ENCODE measurements around the gene RWDD3.

Gene RWDD3

DNA sequence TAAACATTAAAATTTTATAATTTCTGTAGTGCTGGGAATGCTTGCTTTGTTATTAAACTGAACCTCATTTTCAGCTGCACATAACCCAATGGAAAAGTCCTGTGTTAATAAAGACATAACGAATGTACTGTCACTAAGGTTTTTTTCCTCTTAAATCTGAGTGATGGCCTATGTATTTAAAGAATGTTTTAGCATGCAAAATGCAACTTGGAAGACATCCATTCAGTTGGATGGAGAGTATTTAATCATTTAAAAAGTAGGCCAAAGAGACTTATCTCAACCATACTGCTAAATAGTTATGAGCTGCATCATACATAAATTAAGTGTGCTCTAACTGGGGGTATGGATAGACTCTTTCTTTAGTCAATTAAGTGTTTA is 48.5 kb downstream of the RWDD3 start:
- H3K9ac ChIP-seq (ENCODE audit: low read length), result no peak overlapping the region
- H3K36me3 ChIP-seq (ENCODE audit: control insufficient read depth, insufficient read depth, low read length), result no peaks in the 10 kb centered on the region
- H3K27ac ChIP-seq (ENCODE audit: low read depth, low read length), result no peak overlapping the region
- no peaks in the 10 kb centered on the region for H3K27me3 ChIP-seq (ENCODE audit: control insufficient read depth, insufficient read depth, low read length)
- H3K4me1 ChIP-seq (ENCODE audit: control insufficient read depth, insufficient read depth, low read length), result peaks cover 3% of the 10 kb centered on the region; the same call in 1 of the 2 replicates
- H3K4me3 ChIP-seq (ENCODE audit: low read depth, low read length), result no peak overlapping the region
- H3K9me3 ChIP-seq (ENCODE audit: control insufficient read depth, insufficient read depth, low read depth, low read length), result no peaks in the 10 kb centered on the region

DNA sequence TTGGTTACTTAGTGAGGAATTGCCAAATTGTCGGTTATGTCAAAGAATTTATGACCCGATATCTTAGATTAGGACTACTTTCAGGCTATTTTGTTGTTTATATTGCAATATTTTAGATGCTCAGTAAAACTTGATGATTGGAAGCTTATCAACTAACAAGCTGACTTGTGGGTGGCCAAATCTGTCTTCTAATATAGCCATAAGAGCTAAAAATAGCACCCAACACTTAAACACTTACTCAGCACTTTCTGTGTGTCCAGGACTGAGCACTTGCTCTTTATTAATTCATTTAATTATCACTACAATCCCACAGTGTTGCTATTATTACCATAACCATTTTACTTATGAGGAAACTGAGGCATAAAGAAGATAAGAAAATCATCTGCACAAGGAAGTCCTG is 50.4 kb downstream of the RWDD3 start:
- no peaks in the 10 kb centered on the region for H3K27me3 ChIP-seq (ENCODE audit: control insufficient read depth, insufficient read depth, low read length)
- no peak overlapping the region for H3K4me3 ChIP-seq (ENCODE audit: low read depth, low read length)
- no peaks in the 10 kb centered on the region for H3K9me3 ChIP-seq (ENCODE audit: control insufficient read depth, insufficient read depth, low read depth, low read length)
- no peak overlapping the region for H3K9ac ChIP-seq (ENCODE audit: low read length)
- H3K36me3 ChIP-seq (ENCODE audit: control insufficient read depth, insufficient read depth, low read length), result no peaks in the 10 kb centered on the region
- H3K27ac ChIP-seq (ENCODE audit: low read depth, low read length), result no peak overlapping the region
- peaks cover 3% of the 10 kb centered on the region; the same call in 1 of the 2 replicates for H3K4me1 ChIP-seq (ENCODE audit: control insufficient read depth, insufficient read depth, low read length)

DNA sequence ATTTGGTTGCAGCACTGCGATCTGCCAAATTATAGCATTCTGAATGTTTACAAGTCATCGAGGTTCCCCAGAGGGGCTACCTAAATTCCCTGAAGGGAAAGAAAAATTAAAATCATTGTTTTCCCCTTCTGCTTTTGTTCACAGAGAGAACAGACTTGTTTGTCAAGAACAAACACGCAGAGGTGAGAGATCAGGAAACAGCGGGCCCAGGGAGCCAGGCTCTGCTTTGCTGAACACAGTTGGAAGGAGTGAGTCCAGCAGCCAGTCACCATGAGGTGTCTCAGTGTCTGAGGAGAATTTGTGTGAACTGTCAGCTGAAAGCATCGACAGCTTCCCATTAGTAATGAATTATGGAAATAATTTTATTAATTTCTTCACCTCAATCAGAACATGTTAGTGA is 52.5 kb downstream of the RWDD3 start:
- Histone ChIP-seq H3K4me3 (ENCODE audit: low read depth, low read length) (no peak overlapping the region), H3K27me3 (ENCODE audit: control insufficient read depth, insufficient read depth, low read length) (no peaks in the 10 kb centered on the region), H3K27ac (ENCODE audit: low read depth, low read length) (no peak overlapping the region), H3K4me1 (ENCODE audit: control insufficient read depth, insufficient read depth, low read length) (peaks cover 3% of the 10 kb centered on the region; the same call in 1 of the 2 replicates), H3K9me3 (ENCODE audit: control insufficient read depth, insufficient read depth, low read depth, low read length) (no peaks in the 10 kb centered on the region), H3K9ac (ENCODE audit: low read length) (no peak overlapping the region), H3K36me3 (ENCODE audit: control insufficient read depth, insufficient read depth, low read length) (no peaks in the 10 kb centered on the region)

DNA sequence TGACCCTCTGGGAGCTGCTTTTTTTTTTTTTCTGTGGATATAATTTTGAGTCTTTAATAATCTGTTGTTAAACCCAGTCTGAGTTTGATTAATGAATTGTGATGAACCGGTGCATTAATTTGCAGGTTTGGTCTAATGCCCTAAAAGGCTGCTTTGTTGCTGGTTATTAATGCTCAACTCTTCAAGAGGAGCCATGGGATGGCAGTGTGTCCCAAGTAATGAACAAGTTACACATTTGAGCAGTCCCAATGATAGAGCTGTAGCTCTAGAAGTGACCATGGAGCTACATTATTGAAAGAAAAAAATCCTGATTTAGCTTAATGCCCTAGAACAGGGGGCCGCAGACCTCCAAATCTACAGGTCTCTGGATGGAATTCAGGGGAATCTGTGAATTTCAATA is 53.1 kb downstream of the RWDD3 start:
- Histone ChIP-seq H3K36me3 (ENCODE audit: control insufficient read depth, insufficient read depth, low read length) (no peaks in the 10 kb centered on the region), H3K9ac (ENCODE audit: low read length) (no peak overlapping the region), H3K27me3 (ENCODE audit: control insufficient read depth, insufficient read depth, low read length) (no peaks in the 10 kb centered on the region)

DNA sequence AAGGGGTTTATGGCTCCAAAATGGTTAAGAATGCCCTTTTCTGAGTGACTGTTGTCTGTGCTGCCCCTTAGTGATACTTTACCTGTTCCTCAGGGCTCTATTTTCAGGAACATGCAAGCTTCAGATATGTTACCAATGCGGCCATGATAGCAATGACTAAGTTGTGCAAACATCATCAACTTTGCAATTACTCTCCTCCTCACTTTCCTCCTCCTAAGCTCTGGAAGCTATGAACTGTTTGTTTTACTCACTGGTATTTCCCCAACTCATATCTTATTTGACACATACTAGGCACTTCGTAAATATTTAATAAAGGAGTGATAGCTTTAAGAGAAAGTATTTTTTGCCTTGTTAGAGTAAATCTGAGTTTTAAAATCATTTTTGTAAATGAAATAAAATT is 53.8 kb downstream of the RWDD3 start:
- no peak overlapping the region for H3K9ac ChIP-seq (ENCODE audit: low read length)
- no peaks in the 10 kb centered on the region for H3K9me3 ChIP-seq (ENCODE audit: control insufficient read depth, insufficient read depth, low read depth, low read length)
- no peak overlapping the region for H3K4me3 ChIP-seq (ENCODE audit: low read depth, low read length)
- peaks cover under 1% of the 10 kb centered on the region; the same call in 1 of the 2 replicates for H3K4me1 ChIP-seq (ENCODE audit: control insufficient read depth, insufficient read depth, low read length)
- no peaks in the 10 kb centered on the region for H3K36me3 ChIP-seq (ENCODE audit: control insufficient read depth, insufficient read depth, low read length)
- no peaks in the 10 kb centered on the region for H3K27me3 ChIP-seq (ENCODE audit: control insufficient read depth, insufficient read depth, low read length)
- no peak overlapping the region for H3K27ac ChIP-seq (ENCODE audit: low read depth, low read length)

More for the DNA sequence above, 53.1 kb downstream of the RWDD3 start:
- H3K27ac ChIP-seq (ENCODE audit: low read depth, low read length), result no peak overlapping the region
- peaks cover 3% of the 10 kb centered on the region; the same call in 1 of the 2 replicates for H3K4me1 ChIP-seq (ENCODE audit: control insufficient read depth, insufficient read depth, low read length)
- H3K9me3 ChIP-seq (ENCODE audit: control insufficient read depth, insufficient read depth, low read depth, low read length), result no peaks in the 10 kb centered on the region
- no peak overlapping the region for H3K4me3 ChIP-seq (ENCODE audit: low read depth, low read length)

Data from HUES6 (cell line).